Immature natural killer cell (primary cell): ENCODE data around the gene PRICKLE1. TPM values are rescaled to one million over a fixed set of nuclear protein-coding genes. Genes with fewer than 3 reads are reported as not detected.

ENCODE experiments used
- DNase-seq, 3 donors: peaks; one replicate each; pipeline ENCODE4 v3.0.0; 2022; ENCODE audit warnings: mixed read lengths in 1 of 3
- H3K27ac Mint-ChIP-seq, 6 donors: one replicate each; pipeline ENCODE4 v1.8.0; 2020; ENCODE audit warnings: mixed read lengths in 6 of 6, mild to moderate bottlenecking in 5 of 6, inconsistent platforms in 4 of 6, moderate library complexity in 3 of 6
- H3K27me3 Mint-ChIP-seq, 3 donors: one replicate each; pipeline ENCODE4 v1.8.0; 2020 to 2021; ENCODE audit warnings: low read depth in 3 of 3, mild to moderate bottlenecking in 3 of 3, mixed read lengths in 3 of 3, moderate library complexity in 3 of 3, inconsistent platforms in 1 of 3
- H3K36me3 Mint-ChIP-seq, 3 donors: one replicate each; pipeline ENCODE4 v1.8.0; 2020; ENCODE audit warnings: mixed read lengths in 3 of 3, inconsistent platforms in 2 of 3, mild to moderate bottlenecking in 2 of 3
- H3K4me1 Mint-ChIP-seq, 2 donors: one replicate each; pipeline ENCODE4 v1.8.0; 2020; ENCODE audit warnings: inconsistent platforms in 2 of 2, mild to moderate bottlenecking in 2 of 2, mixed read lengths in 2 of 2, moderate library complexity in 1 of 2
- H3K4me3 Mint-ChIP-seq, 5 donors: one replicate each; pipeline ENCODE4 v1.8.0; 2020; ENCODE audit warnings: mild to moderate bottlenecking in 5 of 5, mixed read lengths in 5 of 5, inconsistent platforms in 3 of 5, moderate library complexity in 3 of 5
- H3K9me3 Mint-ChIP-seq, 6 donors: one replicate each; pipeline ENCODE4 v1.8.0; 2020; ENCODE audit warnings: mild to moderate bottlenecking in 6 of 6, mixed read lengths in 6 of 6, inconsistent platforms in 4 of 6, moderate library complexity in 3 of 6
- polyA plus RNA-seq, 3 donors: library from polyadenylated mRNA; unstranded; fragments of 300-500 nt; fragmentation: Illumina TruSeq; gene quantifications; one replicate each; pipeline ENCODE4 v1.2.3, GENCODE V29; 2021

The PRICKLE1 gene
- polyA plus RNA-seq, 3 donors from 2014 or later, result 0.08 to 0.38 TPM; not detected in 1

- H3K27ac Mint-ChIP-seq, result no peak overlapping the region
These were observed 18.8 kb upstream of the PRICKLE1 start for GRCh38 chr12:42608196-42608825.

GRCh38 chr12:42607584-42608058 is 18.1 kb upstream of the PRICKLE1 start:
- H3K4me3 Mint-ChIP-seq, result no peak overlapping the region
- no peaks in the 10 kb centered on the region for H3K4me1 Mint-ChIP-seq
- H3K27me3 Mint-ChIP-seq, result peaks cover 2 to 5% (median 3%) of the 10 kb centered on the region in 3 donors
- peaks cover 0 to 5% (median 4%) of the 10 kb centered on the region in 6 donors for H3K9me3 Mint-ChIP-seq
- no peaks in the 10 kb centered on the region for H3K36me3 Mint-ChIP-seq
- no peak for DNase-seq
- no peak overlapping the region for H3K27ac Mint-ChIP-seq

More at GRCh38 chr12:42608196-42608825, 18.8 kb upstream of the PRICKLE1 start:
- no peaks in the 10 kb centered on the region for H3K36me3 Mint-ChIP-seq
- H3K4me1 Mint-ChIP-seq, result no peaks in the 10 kb centered on the region
- H3K4me3 Mint-ChIP-seq, result no peak overlapping the region
- H3K27me3 Mint-ChIP-seq, result peaks cover 2 to 5% (median 3%) of the 10 kb centered on the region in 3 donors
- peaks cover 0 to 6% (median 4%) of the 10 kb centered on the region in 6 donors for H3K9me3 Mint-ChIP-seq
- DNase-seq, result no peak

DNA sequence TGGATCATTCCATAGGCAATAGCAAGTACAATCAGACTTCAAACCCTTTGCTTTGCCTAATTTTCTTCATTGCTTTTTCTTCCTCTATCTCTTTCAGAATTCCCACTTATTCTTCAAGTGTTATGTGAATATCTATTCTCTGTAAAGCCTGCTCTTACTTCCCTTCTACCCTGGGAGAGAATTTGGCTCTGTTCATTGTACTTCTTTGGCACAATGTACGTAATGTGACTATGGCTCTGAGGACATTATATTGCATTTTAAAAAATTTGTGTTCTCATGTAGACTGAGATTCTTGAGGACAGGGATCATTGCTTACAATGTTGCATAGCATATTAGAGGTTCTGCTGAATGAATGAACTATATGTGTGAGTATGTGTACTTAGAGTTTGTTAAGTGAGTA is 16.9 kb upstream of the PRICKLE1 start:
- Mint-ChIP-seq H3K4me1 (no peaks in the 10 kb centered on the region), H3K36me3 (no peaks in the 10 kb centered on the region), H3K27ac (no peak overlapping the region), H3K4me3 (no peak overlapping the region), H3K27me3 (peaks cover 2 to 5% (median 3%) of the 10 kb centered on the region in 3 donors), H3K9me3 (peaks cover 0 to 2% (median 2%) of the 10 kb centered on the region in 6 donors)
- DNase-seq, result no peak

DNA sequence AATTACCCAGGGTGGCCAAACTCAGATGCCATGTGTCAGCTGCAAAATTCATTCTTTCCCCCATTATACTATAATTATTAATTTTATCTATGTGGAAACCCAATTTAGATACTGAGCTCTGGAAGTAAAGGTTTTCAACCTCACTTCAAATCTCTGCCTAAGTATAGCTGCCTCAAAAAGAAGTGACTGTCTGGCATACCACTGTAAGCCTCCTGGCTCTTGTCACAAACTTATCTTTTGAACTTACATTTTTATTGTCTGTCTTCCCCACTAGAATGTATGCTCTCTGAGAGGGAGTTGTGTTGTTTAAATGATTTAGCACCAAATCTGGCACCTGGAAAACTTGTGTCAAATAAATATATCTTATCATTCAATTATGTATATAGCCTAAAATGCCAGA is 16.1 kb upstream of the PRICKLE1 start:
- Mint-ChIP-seq H3K27me3 (peaks cover 0 to 5% (median 3%) of the 10 kb centered on the region in 3 donors), H3K9me3 (peaks cover 0 to 3% (median 0%) of the 10 kb centered on the region in 6 donors), H3K4me1 (no peaks in the 10 kb centered on the region), H3K27ac (no peak overlapping the region), H3K36me3 (no peaks in the 10 kb centered on the region), H3K4me3 (no peak overlapping the region)
- DNase-seq, result no peak

DNA sequence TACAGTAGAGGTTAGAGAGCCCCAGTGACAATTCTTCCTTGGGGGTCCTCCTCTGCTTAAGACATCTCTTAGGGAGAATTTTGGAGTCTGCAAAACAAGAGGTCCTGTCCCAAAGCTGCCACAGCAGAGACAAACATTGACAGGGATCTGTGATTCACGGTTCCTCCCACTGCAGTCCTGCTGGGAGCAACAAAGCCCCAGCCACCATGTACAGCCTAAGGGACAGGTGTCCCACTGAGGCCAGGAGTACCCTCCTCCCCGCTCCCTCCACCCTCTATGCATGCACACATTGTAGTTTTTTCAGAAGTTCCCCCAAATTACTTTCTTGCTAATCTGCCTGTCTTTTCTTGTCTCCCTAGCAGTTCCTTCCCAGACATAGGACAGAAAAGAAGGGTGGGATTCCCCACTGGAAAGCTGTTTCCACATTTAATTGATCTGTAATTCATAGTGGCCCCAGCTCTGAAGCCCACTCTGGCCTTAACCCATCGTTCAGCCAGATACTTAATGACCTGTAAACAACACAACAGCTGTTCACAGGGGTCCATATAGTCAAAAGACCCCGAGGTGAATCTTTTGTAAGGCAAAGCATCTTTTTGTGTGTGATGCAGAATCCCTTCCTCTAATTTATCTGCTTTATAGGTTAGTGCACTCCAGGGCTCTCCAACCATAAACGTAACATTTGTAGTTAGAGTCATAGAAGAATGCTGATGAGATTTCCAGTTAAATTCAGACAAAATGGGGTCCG is 13.9 kb upstream of the PRICKLE1 start:
- peaks cover 1 to 3% (median 3%) of the 10 kb centered on the region in 3 donors for H3K27me3 Mint-ChIP-seq
- no peak overlapping the region for H3K27ac Mint-ChIP-seq
- H3K4me1 Mint-ChIP-seq, result no peaks in the 10 kb centered on the region
- peaks cover 0 to 6% (median under 1%) of the 10 kb centered on the region in 6 donors for H3K9me3 Mint-ChIP-seq
- DNase-seq, result no peak
- no peak overlapping the region for H3K4me3 Mint-ChIP-seq
- no peaks in the 10 kb centered on the region for H3K36me3 Mint-ChIP-seq

DNA sequence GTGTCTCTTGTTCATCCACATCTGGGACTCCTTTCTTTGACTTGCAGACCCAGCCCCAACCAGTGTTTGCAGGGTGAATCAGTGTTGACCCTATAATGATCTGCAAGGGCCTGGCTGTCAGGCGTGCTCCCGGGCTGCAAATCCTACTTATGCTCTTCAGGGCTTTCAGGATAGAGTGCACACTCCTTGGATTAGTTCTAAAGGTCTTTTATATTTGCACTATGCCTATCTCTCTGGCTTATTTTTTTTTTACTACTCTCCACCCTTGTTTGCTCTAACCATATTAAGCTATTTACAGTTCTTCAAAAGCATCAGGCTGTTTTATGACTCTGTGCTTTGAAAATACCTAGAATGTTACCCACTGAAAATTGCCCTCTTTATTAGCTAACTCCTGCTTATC is 4.3 kb upstream of the PRICKLE1 start:
- no peak for DNase-seq
- H3K36me3 Mint-ChIP-seq, result no peaks in the 10 kb centered on the region
- H3K27ac Mint-ChIP-seq, result no peak overlapping the region

DNA sequence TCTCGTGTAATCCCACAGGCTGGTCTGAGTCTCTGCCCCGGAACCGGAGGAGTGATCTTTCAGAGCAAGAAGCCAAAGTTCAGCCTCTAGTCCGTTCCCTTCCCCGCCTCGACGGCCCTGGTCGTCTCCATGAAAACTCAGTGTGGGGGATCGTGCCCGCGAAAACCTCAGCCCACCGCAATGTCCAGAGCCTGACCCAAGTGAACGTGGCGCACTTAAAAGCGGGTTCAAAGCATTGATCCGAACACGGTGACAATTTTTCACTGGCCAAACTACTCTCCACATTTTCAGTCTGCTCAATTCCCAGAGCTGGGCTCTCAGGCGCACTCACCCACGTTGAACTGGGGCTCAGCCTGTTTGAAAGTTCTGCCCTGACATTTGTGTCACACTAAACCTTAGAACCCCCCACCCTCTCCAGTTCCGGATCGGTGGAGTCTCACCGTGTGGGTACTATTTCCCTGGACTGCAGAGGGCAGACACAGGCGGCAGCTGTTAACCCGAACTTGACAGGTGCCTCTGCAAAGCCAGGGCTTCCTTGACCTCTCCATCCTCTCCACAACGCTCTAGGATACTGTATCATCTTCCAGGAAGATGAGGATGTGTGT is 886 bp upstream of the PRICKLE1 start:
- Mint-ChIP-seq H3K27me3 (peaks cover 18 to 33% (median 31%) of the 10 kb centered on the region in 3 donors), H3K9me3 (peaks cover 0 to 3% (median 0%) of the 10 kb centered on the region in 6 donors), H3K27ac (no peak overlapping the region), H3K36me3 (peaks cover 0 to 5% (median 0%) of the 10 kb centered on the region in 3 donors), H3K4me1 (peaks cover 7 to 11% of the 10 kb centered on the region in 2 donors), H3K4me3 (peak overlapping the region; percentile 54 to 73 (median 67))
- no peak for DNase-seq

More for the DNA sequence above, 4.3 kb upstream of the PRICKLE1 start:
- peaks cover 0 to 5% (median 0%) of the 10 kb centered on the region in 6 donors for H3K9me3 Mint-ChIP-seq
- H3K4me1 Mint-ChIP-seq, result peaks cover 7 to 8% of the 10 kb centered on the region in 2 donors
- no peak overlapping the region for H3K4me3 Mint-ChIP-seq
- H3K27me3 Mint-ChIP-seq, result peaks cover 15 to 25% (median 18%) of the 10 kb centered on the region in 3 donors

GRCh38 chr12:42588524-42589464 is 752 bp downstream of the PRICKLE1 start:
- Mint-ChIP-seq H3K4me1 (peaks cover 7 to 11% of the 10 kb centered on the region in 2 donors), H3K27ac (no peak overlapping the region), H3K4me3 (peak overlapping the region; percentile 5 to 65 (median 49)), H3K9me3 (peaks cover 0 to 1% (median 0%) of the 10 kb centered on the region in 6 donors), H3K27me3 (peaks cover 19 to 30% (median 23%) of the 10 kb centered on the region in 3 donors), H3K36me3 (peaks cover 0 to 5% (median 0%) of the 10 kb centered on the region in 3 donors)
- no peak for DNase-seq

- Mint-ChIP-seq H3K4me3 (peak overlapping the region in 3 of 5 donors; percentile 14 to 49 (median 33)), H3K9me3 (peaks cover 0 to 1% (median 0%) of the 10 kb centered on the region in 6 donors), H3K36me3 (peaks cover 0 to 5% (median 0%) of the 10 kb centered on the region in 3 donors), H3K4me1 (peaks cover 7 to 11% of the 10 kb centered on the region in 2 donors), H3K27me3 (peaks cover 16 to 24% (median 20%) of the 10 kb centered on the region in 3 donors), H3K27ac (no peak overlapping the region)
- DNase-seq, result no peak
These were observed 1.7 kb downstream of the PRICKLE1 start for GRCh38 chr12:42587601-42588523.

GRCh38 chr12:42586268-42586667 is 3.3 kb downstream of the PRICKLE1 start:
- Mint-ChIP-seq H3K27me3 (peaks cover 16 to 24% (median 17%) of the 10 kb centered on the region in 3 donors), H3K36me3 (peaks cover 0 to 5% (median 0%) of the 10 kb centered on the region in 3 donors), H3K9me3 (peaks cover 0 to 1% (median 0%) of the 10 kb centered on the region in 6 donors), H3K4me3 (no peak overlapping the region), H3K27ac (no peak overlapping the region), H3K4me1 (peaks cover 7 to 11% of the 10 kb centered on the region in 2 donors)
- no peak for DNase-seq

DNA sequence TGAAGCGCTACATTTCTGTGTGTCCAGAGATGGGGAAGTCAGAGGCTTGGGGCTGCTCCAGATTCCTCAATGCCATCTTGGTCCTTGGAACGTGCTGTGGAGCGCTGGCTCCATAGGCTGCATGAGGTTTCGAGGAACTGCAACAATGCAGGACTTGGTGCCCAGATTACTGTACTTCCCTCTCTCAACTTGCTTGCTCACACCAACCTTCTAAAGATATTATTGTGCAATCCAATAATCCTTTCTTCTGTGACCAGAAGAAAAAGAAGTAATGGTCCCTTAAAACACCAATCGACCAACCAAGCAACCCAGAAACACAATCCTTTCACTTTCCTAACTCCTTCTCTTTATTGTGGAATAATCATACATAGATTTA is 3.7 kb downstream of the PRICKLE1 start:
- Mint-ChIP-seq H3K4me3 (no peak overlapping the region), H3K4me1 (peaks cover 7 to 11% of the 10 kb centered on the region in 2 donors), H3K9me3 (peaks cover 0 to 1% (median 0%) of the 10 kb centered on the region in 6 donors), H3K27me3 (peaks cover 13 to 22% (median 14%) of the 10 kb centered on the region in 3 donors), H3K36me3 (peaks cover 0 to 5% (median 0%) of the 10 kb centered on the region in 3 donors), H3K27ac (no peak overlapping the region)
- no peak for DNase-seq
